PC-3 (cell line): ENCODE measurements around the gene TSHZ2.

ENCODE experiments used
- CTCF ChIP-seq: fragments of 300-600 bp; sonication (generic); conservative IDR thresholded peaks from 2 replicates; pipeline ENCODE4 v1.5.1; 2017; ENCODE audit warnings: antibody characterized with exemption, low read depth, mild to moderate bottlenecking, low read length
- EZH2 ChIP-seq: fragments of 300-600 bp; sonication (generic); IDR thresholded peaks from one replicate; pipeline ENCODE4 v1.6.1; 2017; ENCODE audit warnings: antibody characterized with exemption, mild to moderate bottlenecking, low read length; ENCODE audit not compliant: unreplicated experiment
- EZH2phosphoT487 ChIP-seq: fragments of 300-600 bp; sonication (generic); IDR thresholded peaks from 2 replicates; pipeline ENCODE4 v1.6.1; 2018; ENCODE audit warnings: mild to moderate bottlenecking, antibody characterized with exemption, low read length, borderline replicate concordance

GRCh38 chr20:53312957-53313356 is 340.8 kb downstream of the TSHZ2 start:
- TF ChIP-seq CTCF (no peak), EZH2phosphoT487 (no peak), EZH2 (no peak)
